H1 (cell line): ENCODE results near the gene TMPRSS3. TPM values are rescaled to one million over a fixed set of nuclear protein-coding genes. Genes with fewer than 3 reads are reported as not detected.

Source experiments
- CTCF ChIA-PET: fragments of 300-600 bp; sonication (Branson Sonifier 250); formaldehyde crosslinking; loops from one replicate; lab custom pipeline; 2021; ENCODE audit not compliant: partially characterized antibody; lab: Charles Lee
- POLR2A ChIA-PET: fragments of 300-600 bp; sonication (Branson Sonifier 250); formaldehyde crosslinking; loops from one replicate; lab custom pipeline; 2021; ENCODE audit warnings: inconsistent platforms; ENCODE audit not compliant: partially characterized antibody; lab: Charles Lee
- DNase-seq, 2 experiments: peaks; one replicate each; pipeline versions ENCODE4 v3.0.0 to v3.0.0-alpha.2; 2010 to 2022; ENCODE audit warnings: low spot score in 2 of 2, low read depth in 1 of 2, mixed read lengths in 1 of 2
- FAIRE-seq: peaks from 2 replicates; lab custom pipeline; 2011; peaks lifted over from hg19 to GRCh38; lab: Jason Lieb, UNC
- H2AFZ ChIP-seq: 2 replicates; pipeline ENCODE4 v1.8.1; 2012; ENCODE audit warnings: low read length, inconsistent platforms
- H2AK5ac ChIP-seq: 2 replicates; pipeline ENCODE4 v1.6.1; 2013; ENCODE audit warnings: low read depth, low read length
- H2BK120ac ChIP-seq: replicated peaks from 2 replicates; pipeline ENCODE3; 2013; ENCODE audit warnings: low read depth, low read length, inconsistent platforms
- H2BK12ac ChIP-seq: 2 replicates; pipeline ENCODE4 v1.6.1; 2013; ENCODE audit warnings: low read depth, low read length
- H2BK15ac ChIP-seq: 2 replicates; pipeline ENCODE4 v1.6.1; 2013; ENCODE audit warnings: low read length
- H2BK20ac ChIP-seq: 2 replicates; pipeline ENCODE4 v1.6.1; 2013; ENCODE audit warnings: low read length
- H2BK5ac ChIP-seq: 2 replicates; pipeline ENCODE4 v1.6.1; 2013; ENCODE audit warnings: low read depth, low read length
- H3K14ac ChIP-seq: 2 replicates; pipeline ENCODE4 v1.6.1; 2013; ENCODE audit warnings: inconsistent platforms; ENCODE audit not compliant: insufficient read length
- H3K18ac ChIP-seq: 2 replicates; pipeline ENCODE4 v1.6.1; 2013; ENCODE audit warnings: low read length; ENCODE audit errors: extremely low read depth
- H3K23ac ChIP-seq: 2 replicates; pipeline ENCODE4 v1.6.1; 2013; ENCODE audit warnings: inconsistent platforms; ENCODE audit not compliant: insufficient read length
- H3K23me2 ChIP-seq: 2 replicates; pipeline ENCODE4 v1.6.1; 2013; ENCODE audit warnings: low read depth, low read length
- H3K27ac ChIP-seq: 2 replicates; pipeline ENCODE4 v1.6.1; 2011; ENCODE audit warnings: low read depth, low read length, inconsistent platforms
- H3K27me3 ChIP-seq, 4 experiments: replicated peaks in 1 of 4; 1 replicate in 1 of 4; 2 replicates in 3 of 4; pipeline versions ENCODE4 v1.6.1 to v1.8.1; 2011 to 2013; ENCODE audit warnings: low read length in 3 of 4, mild to moderate bottlenecking in 3 of 4, inconsistent platforms in 2 of 4, mixed read lengths in 2 of 4, moderate library complexity in 1 of 4; ENCODE audit not compliant: control insufficient read depth in 3 of 4, insufficient read depth in 3 of 4; ENCODE audit errors: extremely low read depth in 1 of 4
- H3K36me3 ChIP-seq, 4 experiments: 2 replicates each; pipeline versions ENCODE4 v1.6.1 to v1.8.1; 2011 to 2013; ENCODE audit warnings: mild to moderate bottlenecking in 4 of 4, low read length in 3 of 4, moderate library complexity in 2 of 4, control low read depth in 1 of 4, inconsistent platforms in 1 of 4; ENCODE audit not compliant: insufficient read depth in 4 of 4, control insufficient read depth in 2 of 4
- H3K4ac ChIP-seq: replicated peaks from 2 replicates; pipeline ENCODE3; 2013; ENCODE audit warnings: low read length, low read depth, mixed read lengths, inconsistent platforms; ENCODE audit not compliant: insufficient read length
- H3K4me1 ChIP-seq, 4 experiments: replicated peaks in 1 of 4; 1 replicate in 1 of 4; 2 replicates in 3 of 4; pipeline versions ENCODE4 v1.6.1 to v1.8.1; 2011 to 2013; ENCODE audit warnings: low read length in 3 of 4, inconsistent platforms in 2 of 4, mixed read lengths in 1 of 4; ENCODE audit not compliant: insufficient read depth in 4 of 4, control insufficient read depth in 3 of 4
- H3K4me2 ChIP-seq, 2 experiments: 2 replicates each; pipeline versions ENCODE4 v1.6.1 to v1.8.1; 2011 to 2013; ENCODE audit warnings: low read depth in 2 of 2, low read length in 2 of 2, control low read depth in 1 of 2, inconsistent platforms in 1 of 2, mild to moderate bottlenecking in 1 of 2; ENCODE audit not compliant: insufficient read depth in 1 of 2
- H3K4me3 ChIP-seq, 4 experiments: fragments of 200-600, 300-600 bp in 1 of 4; sonication (generic), shearing (Covaris generic), sonication (Bioruptor Twin) in 1 of 4; 2 replicates each; pipeline versions ENCODE4 v1.5.1 to v1.8.1; 2011 to 2016; ENCODE audit warnings: low read length in 4 of 4, low read depth in 3 of 4, control low read depth in 2 of 4, inconsistent platforms in 2 of 4, mild to moderate bottlenecking in 2 of 4, mixed read lengths in 1 of 4, moderate library complexity in 1 of 4; ENCODE audit not compliant: insufficient read depth in 2 of 4; ENCODE audit errors: extremely low read depth in 1 of 4
- H3K56ac ChIP-seq: replicated peaks from 2 replicates; pipeline ENCODE3; 2013; ENCODE audit warnings: low read depth, mild to moderate bottlenecking, mixed read lengths, low read length, inconsistent platforms; ENCODE audit not compliant: insufficient read length
- H3K79me1 ChIP-seq: 2 replicates; pipeline ENCODE4 v1.6.1; 2013; ENCODE audit warnings: low read depth, low read length, control low read depth
- H3K79me2 ChIP-seq, 2 experiments: 2 replicates each; pipeline versions ENCODE4 v1.6.1 to v1.8.1; 2012 to 2013; ENCODE audit warnings: low read length in 2 of 2, mild to moderate bottlenecking in 2 of 2, inconsistent platforms in 1 of 2; ENCODE audit not compliant: insufficient read depth in 2 of 2, control insufficient read depth in 1 of 2
- H3K9ac ChIP-seq, 4 experiments: replicated peaks in 1 of 4; 1 replicate in 1 of 4; 2 replicates in 3 of 4; pipeline versions ENCODE4 v1.6.1 to v1.8.1; 2011 to 2013; ENCODE audit warnings: low read depth in 3 of 4, low read length in 3 of 4, control low read depth in 2 of 4, mild to moderate bottlenecking in 2 of 4, moderate library complexity in 2 of 4, inconsistent platforms in 1 of 4; ENCODE audit errors: extremely low read depth in 1 of 4
- H3K9me3 ChIP-seq, 2 experiments: 2 replicates each; pipeline versions ENCODE4 v1.6.1 to v1.8.1; 2012 to 2013; ENCODE audit warnings: mild to moderate bottlenecking in 2 of 2, moderate library complexity in 2 of 2, control low read depth in 1 of 2, inconsistent platforms in 1 of 2, low read depth in 1 of 2, low read length in 1 of 2, mixed read lengths in 1 of 2; ENCODE audit not compliant: insufficient read depth in 2 of 2
- H4K20me1 ChIP-seq, 2 experiments: replicated peaks in 1 of 2; 2 replicates each; pipeline versions ENCODE3 to v1.8.1; 2011 to 2013; ENCODE audit warnings: inconsistent platforms in 2 of 2, low read length in 2 of 2, mild to moderate bottlenecking in 1 of 2; ENCODE audit not compliant: insufficient read depth in 2 of 2, control insufficient read depth in 1 of 2
- H4K5ac ChIP-seq: 2 replicates; pipeline ENCODE4 v1.6.1; 2013; ENCODE audit warnings: low read length, low read depth, mixed read lengths, inconsistent platforms; ENCODE audit not compliant: insufficient read length
- H4K8ac ChIP-seq: 2 replicates; pipeline ENCODE4 v1.8.0; 2013; ENCODE audit warnings: mild to moderate bottlenecking, moderate library complexity, low read length, inconsistent platforms; ENCODE audit not compliant: insufficient read depth; ENCODE audit errors: extremely low read depth
- H4K91ac ChIP-seq: replicated peaks from 2 replicates; pipeline ENCODE3; 2013; ENCODE audit warnings: low read length, mixed read lengths, inconsistent platforms; ENCODE audit not compliant: insufficient read length
- ASH2L ChIP-seq: fragments of 200-600, 300-600 bp; sonication (generic); IDR thresholded peaks from one replicate; pipeline ENCODE4 v1.7.1; 2017; ENCODE audit warnings: low read length
- CEBPB ChIP-seq: IDR thresholded peaks from 2 replicates; pipeline ENCODE4 v1.6.1; 2012; ENCODE audit warnings: low read depth, low read length
- CTCF ChIP-seq, 3 experiments: IDR thresholded peaks; 1 replicate in 2 of 3; 2 replicates in 1 of 3; pipeline versions ENCODE4 v1.5.1 to v1.6.1; 2011; ENCODE audit warnings: low read length in 3 of 3, mild to moderate bottlenecking in 3 of 3, inconsistent platforms in 2 of 3, low read depth in 1 of 3, moderate library complexity in 1 of 3; ENCODE audit not compliant: insufficient read depth in 1 of 3; ENCODE audit errors: control extremely low read depth in 1 of 3
- POU5F1 ChIP-seq: IDR thresholded peaks from 2 replicates; pipeline ENCODE4 v1.6.1; 2011; ENCODE audit warnings: low read depth, mild to moderate bottlenecking, low read length, moderate library complexity
- RAD21 ChIP-seq, 2 experiments: IDR thresholded peaks in 1 of 2; conservative IDR thresholded peaks in 1 of 2; 2 replicates each; pipeline ENCODE4 v1.6.1; 2011; ENCODE audit warnings: low read depth in 2 of 2, low read length in 2 of 2, improper control_type of control experiment in 1 of 2, inconsistent platforms in 1 of 2, mild to moderate bottlenecking in 1 of 2, moderate library complexity in 1 of 2
- SAP30 ChIP-seq: fragments of 300-600 bp; sonication (generic); IDR thresholded peaks from 2 replicates; pipeline ENCODE4 v1.7.1; 2012; ENCODE audit warnings: low read length, moderate library complexity, mild to moderate bottlenecking, inconsistent platforms; ENCODE audit not compliant: insufficient read depth, insufficient replicate concordance
- SIRT6 ChIP-seq: IDR thresholded peaks from one replicate; pipeline ENCODE4 v1.7.1; 2012; ENCODE audit warnings: low read length, inconsistent platforms
- SRF ChIP-seq: IDR thresholded peaks from 2 replicates; pipeline ENCODE4 v1.6.1; 2011; ENCODE audit warnings: mild to moderate bottlenecking, low read depth, low read length, moderate library complexity
- SUZ12 ChIP-seq: fragments of 200-600 bp; sonication (generic); IDR thresholded peaks from 2 replicates; pipeline ENCODE4 v1.6.1; 2012; ENCODE audit warnings: mild to moderate bottlenecking, inconsistent platforms, low read length, moderate library complexity, mixed read lengths
- WGBS, 2 experiments: shearing (Covaris generic) in 1 of 2; methylation state at CpG; one replicate each; pipeline versions ENCODE4 v1.1.6 to v1.1.7; 2013 to 2015; ENCODE audit warnings: low lambda C conversion rate in 2 of 2, mixed read lengths in 2 of 2, inconsistent platforms in 1 of 2, low coverage in 1 of 2, missing lambda C conversion rate in 1 of 2; ENCODE audit not compliant: insufficient replicate concordance in 2 of 2, insufficient coverage in 1 of 2, insufficient read length in 1 of 2; ENCODE audit errors: extremely low coverage in 1 of 2, missing lambda C conversion rate in 1 of 2; 5-methylcytosine and 5-hydroxymethylcytosine counted together
- polyA plus RNA-seq, 7 experiments: library from polyadenylated mRNA; depleted of rRNA in 3 of 7; stranded (reverse) in 5 of 7; unstranded in 2 of 7; fragments of >200 nt in 5 of 7; fragments of 200-250 nt in 2 of 7; gene quantifications; 1 replicate in 5 of 7; 2 replicates in 1 of 7; 4 replicates in 1 of 7; pipeline versions ENCODE4 v1.2.1 to v1.2.3, GENCODE V29; 2011 to 2013; ENCODE audit warnings: missing spikeins in 2 of 7, mixed read lengths in 2 of 7
- total RNA-seq: library from RNA; stranded (reverse); fragmentation: NEBNext Ultra II Directional; extraction: Animal tissue kit (Norgen Biotek cat#: 25700); gene quantifications from 2 replicates; pipeline ENCODE4 v1.2.1, GENCODE V29; 2021

Gene TMPRSS3
- total and polyA plus RNA-seq, 2 of the 8 experiments (the other 6 are each of a cell fraction or from before 2014, with no cell fraction given), result 0.38 TPM; not detected in 1

GRCh38 chr21:42384156-42384945 lies 11.5 kb downstream of the TMPRSS3 start:
- Histone ChIP-seq H2BK20ac (no peak overlapping the region), H3K9me3 (peaks cover 0 to 4% of the 10 kb centered on the region in 2 experiments; a peak in 1 of 4 replicates), H3K14ac (no peak overlapping the region), H3K23ac (no peak overlapping the region), H3K4me3 (no peak overlapping the region), H2BK12ac (no peak overlapping the region), H3K4me1 (peaks cover 0 to 7% (median 3%) of the 10 kb centered on the region in 4 experiments; a peak in 2 of 7 replicates), H2BK15ac (no peak overlapping the region), H3K18ac (no peak overlapping the region), H3K56ac (no peak overlapping the region), H2BK5ac (no peak overlapping the region), H4K8ac (no peak overlapping the region; the same call in 1 of the 2 replicates), H3K79me2 (no peaks in the 10 kb centered on the region), H3K9ac (no peak overlapping the region), H4K20me1 (peaks cover 0 to 3% of the 10 kb centered on the region in 2 experiments), H2AFZ (no peak overlapping the region), H3K79me1 (no peaks in the 10 kb centered on the region; the same call in 1 of the 2 replicates), H3K27me3 (0 out of 7 replicates have a peak, but pooled peaks cover 0 to 2% (median 0%) of the 10 kb centered on the region in 4 experiments), H3K4ac (no peak overlapping the region), H3K27ac (no peak overlapping the region), H3K36me3 (no peaks in the 10 kb centered on the region), H4K5ac (no peak overlapping the region), H2BK120ac (no peak overlapping the region), H3K23me2 (no peaks in the 10 kb centered on the region), H3K4me2 (no peak overlapping the region), H2AK5ac (no peak overlapping the region), H4K91ac (no peak overlapping the region)
- WGBS, 2 experiments, result 92% methylated on average over 8 of the region's 8 CpGs; no CpG with 5 or more reads in 1 of the 2 experiments
- FAIRE-seq (no peak), DNase-seq (no peak)
- POLR2A ChIA-PET, result no interaction called here
- CTCF ChIA-PET, result interaction anchor here (0.6 kb wide), 2 partner anchors 24 to 147 kb away, joined by 3 read pairs; no protein-coding TSS in a partner anchor
- TF ChIP-seq SIRT6 (no peak), ASH2L (no peak), SAP30 (no peak), SUZ12 (no peak), RAD21 (IDR thresholded peaks at IDR 0.05 in 1 of 2, conservative IDR thresholded peaks at IDR 0.05 in 1 of 2; ENCODE audit: low read depth in 2 of 2, low read length in 2 of 2) (no peak), CTCF (IDR thresholded peaks at IDR 0.05; ENCODE audit: control extremely low read depth in 1 of 3, insufficient read depth in 1 of 3, low read depth in 1 of 3, low read length in 3 of 3) (no peak), SRF (no peak), CEBPB (no peak), POU5F1 (no peak)
